GM19099 (cell line): ENCODE data around the gene TRIB2.

ENCODE experiments used
- POLR2A ChIP-seq: IDR thresholded peaks from 3 replicates; pipeline ENCODE4 v1.6.1; 2011; ENCODE audit warnings: low read depth; ENCODE audit not compliant: insufficient read length; ENCODE audit errors: extremely low read depth

The TRIB2 gene

DNA sequence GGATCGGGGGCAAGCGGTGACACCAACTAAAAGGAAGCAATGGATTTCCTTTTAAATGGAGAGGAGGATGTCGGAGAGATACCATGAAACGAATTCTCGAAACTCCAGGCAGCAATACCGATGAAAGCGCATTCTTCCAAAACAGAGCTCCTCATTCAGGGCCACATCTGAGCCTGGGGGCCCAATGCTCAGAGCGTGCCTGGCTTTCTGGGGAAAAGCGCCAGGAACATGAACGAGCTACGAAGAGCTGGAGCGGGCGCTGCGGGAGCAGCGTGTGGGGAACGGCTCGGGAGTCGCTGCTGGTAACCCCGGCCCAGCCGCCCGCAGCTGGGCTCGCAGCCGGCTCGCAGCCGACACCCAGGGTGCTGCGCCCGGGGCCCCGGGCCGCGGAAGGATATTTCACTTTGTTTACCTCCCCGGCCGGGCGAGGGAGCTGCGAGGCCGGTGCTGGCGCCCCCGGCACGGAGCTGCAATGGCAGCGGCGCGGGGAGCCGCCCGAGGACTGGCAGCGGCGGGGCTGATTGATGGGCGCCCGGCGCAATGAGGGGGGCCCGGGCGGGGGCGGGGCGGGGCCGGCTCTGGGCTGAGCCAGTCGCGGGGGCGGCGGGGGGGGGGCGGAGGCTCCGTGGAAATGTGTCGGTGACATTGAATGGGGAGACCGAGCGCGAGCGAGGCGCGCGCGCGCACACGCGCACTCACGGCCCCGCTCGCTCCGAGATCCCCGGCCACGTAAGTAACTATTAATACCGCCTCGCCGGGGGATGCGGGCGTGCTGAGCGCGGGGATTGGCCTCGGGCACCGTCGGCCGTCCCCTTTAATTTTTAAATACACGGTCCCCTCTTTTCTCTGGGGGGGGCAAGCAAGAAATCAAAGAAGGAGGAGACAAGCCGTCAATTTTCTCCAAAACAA is at the start of gene TRIB2:
TRIB2 (plus strand) TSS at position 655 of the 909 bp plus-strand sequence. CDS start 1,372 bp downstream, outside the sequence.
- TF ChIP-seq POLR2A: no peak

GRCh38 chr2:12669036-12669435 is 47.7 kb upstream of the TRIB2 start:
- no peak for TF ChIP-seq POLR2A

DNA sequence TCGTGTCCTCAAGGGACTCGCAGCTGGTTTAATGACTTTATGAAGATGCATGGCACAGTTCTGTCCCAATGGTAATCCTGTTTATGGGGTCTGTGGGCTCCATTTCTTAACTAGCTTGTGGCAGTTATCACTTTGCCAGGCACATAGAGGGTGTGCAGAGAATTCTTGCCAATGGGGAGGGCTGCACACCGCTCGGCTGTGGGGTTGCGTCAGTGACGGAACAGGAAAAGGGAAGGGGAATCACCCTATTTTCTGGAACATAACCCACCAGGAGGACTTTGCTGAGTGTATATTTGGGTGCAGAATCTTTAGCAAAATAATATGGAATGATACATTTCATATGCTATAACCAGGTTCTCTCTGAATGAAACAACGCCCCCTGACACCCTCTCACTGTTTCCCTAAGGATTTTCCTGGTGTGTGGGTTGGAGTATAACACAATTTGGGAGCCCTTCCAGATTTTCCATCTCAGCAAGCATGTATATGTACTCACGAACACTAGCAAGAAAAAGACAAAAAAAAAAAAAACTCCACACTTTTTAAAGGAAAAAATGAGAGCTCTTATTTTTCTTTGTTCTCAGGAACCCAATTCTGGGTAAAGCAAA is 43.9 kb upstream of the TRIB2 start:
- no peak for TF ChIP-seq POLR2A

DNA sequence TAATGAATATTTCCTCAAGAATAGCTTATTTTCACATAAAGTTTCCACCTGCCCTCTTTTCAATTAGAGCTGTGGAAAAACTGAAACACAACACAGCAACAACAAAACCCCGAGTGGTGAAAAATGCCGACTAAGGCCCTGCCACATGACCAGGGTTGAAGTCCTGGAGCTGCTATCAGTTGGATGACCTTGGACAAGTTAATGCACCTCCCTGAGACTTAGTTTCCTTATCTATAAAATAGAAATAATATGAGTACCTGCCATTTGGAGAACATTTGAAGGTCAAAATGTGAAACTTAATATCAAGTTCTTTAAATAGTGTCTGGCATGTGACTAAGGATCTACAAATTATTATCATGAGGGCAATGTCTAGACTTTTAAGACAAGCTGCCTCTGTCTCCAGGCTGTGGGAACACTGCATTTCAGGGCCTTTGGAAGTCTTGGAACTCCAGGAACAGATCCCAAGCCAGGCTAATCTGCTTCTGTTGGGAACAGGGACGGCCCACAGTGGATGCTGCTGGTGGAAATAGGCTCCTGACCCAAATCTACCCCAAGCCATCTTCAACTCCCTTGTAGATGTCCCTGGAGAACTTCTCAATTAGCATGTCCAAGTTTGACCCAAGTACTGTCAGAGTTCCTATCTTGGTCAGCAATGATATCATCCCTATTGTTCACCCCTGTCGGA is 42.0 kb upstream of the TRIB2 start:
- no peak for TF ChIP-seq POLR2A

DNA sequence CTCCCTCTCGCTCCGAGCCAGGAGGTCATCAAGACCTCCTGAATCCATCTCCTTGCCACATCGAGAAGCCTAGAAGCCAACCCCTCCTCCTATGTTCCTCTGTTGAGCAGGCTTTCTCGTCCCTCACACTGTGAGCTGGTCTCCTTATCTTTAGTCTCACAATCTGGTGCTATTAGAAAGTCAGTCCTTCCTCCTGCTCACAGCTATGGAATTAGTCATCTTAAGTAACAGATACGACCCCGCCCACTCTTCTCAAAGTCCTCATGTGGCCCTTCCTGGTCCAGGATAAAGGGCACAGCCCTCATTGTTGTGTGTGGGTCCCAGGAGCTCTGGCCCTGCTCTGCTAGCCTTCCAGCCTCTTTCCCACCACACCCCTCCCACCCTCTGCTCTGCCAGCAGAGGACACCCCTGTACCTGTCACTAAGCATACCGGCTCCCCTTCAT is 41.4 kb upstream of the TRIB2 start:
- no peak for TF ChIP-seq POLR2A

DNA sequence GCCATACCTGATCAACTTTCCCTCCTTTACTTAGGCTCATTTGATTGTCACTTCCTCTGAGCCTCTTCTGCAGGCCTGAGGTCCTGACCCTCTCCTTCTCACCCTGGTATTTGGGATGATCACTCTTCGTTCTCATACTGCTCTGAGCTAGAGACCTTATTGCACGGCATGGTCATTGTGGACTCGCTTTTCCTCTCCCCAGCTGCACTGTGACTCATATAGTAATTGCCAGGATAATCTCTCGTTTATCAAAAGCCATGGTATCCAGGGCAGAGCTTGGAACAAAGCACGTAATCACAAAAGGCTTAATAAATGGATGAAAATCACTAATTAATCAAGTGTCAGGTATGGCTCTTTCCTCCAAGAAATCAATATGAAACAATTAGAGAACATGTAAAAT is 40.9 kb upstream of the TRIB2 start:
- TF ChIP-seq POLR2A: no peak

GRCh38 chr2:12676771-12677170 is 40.0 kb upstream of the TRIB2 start:
- TF ChIP-seq POLR2A: no peak

DNA sequence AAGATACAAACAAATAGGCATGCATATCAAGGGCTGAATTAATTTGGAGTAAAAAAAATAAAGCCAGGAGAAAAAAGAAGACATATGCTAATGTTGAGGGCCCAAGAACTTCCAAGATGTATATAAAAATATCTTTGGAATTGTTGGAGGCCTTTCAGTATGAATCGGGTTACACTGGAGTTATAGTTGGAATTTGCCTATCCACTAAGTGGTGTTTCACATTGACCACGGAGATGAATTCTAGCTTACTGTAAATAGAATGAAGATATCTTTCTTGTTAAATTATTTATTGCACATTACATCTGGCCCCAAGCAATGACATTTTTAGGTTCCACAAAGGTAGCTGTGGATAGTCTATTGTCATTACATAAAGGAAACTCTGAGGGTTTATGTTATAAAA is 38.5 kb upstream of the TRIB2 start:
- no peak for TF ChIP-seq POLR2A

DNA sequence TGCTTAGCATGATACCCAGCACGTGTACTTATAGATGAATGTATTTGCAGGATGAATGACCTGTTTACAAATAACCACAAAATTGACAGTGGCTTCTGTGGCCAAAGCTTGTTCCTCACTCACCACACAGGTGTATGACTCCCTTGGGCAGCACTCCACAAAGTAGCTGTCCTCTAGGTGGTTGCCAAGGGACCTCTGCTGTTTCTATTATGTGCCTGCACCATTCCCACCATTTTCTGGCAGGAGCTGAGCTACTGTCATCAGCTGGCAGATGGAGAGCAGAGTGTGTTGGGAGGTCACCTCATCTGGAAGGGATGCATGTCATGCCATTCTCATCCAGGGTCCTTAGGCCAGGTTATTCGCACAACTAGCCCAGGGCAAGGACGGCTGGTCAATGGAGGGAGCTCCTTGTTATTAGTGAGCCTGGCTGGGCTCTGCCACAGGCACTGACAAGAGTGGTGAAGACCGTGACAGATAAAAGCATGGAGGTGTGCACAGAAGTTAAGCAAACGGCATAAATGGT is 37.1 kb upstream of the TRIB2 start:
- no peak for TF ChIP-seq POLR2A

GRCh38 chr2:12682017-12682416 is 34.7 kb upstream of the TRIB2 start:
- TF ChIP-seq POLR2A: no peak

- no peak for TF ChIP-seq POLR2A
These were observed 33.2 kb upstream of the TRIB2 start for GRCh38 chr2:12683457-12684100.

- no peak for TF ChIP-seq POLR2A
These were observed 32.2 kb upstream of the TRIB2 start for GRCh38 chr2:12684471-12684936.

- no peak for TF ChIP-seq POLR2A
These were observed 31.6 kb upstream of the TRIB2 start for GRCh38 chr2:12685145-12685544.

GRCh38 chr2:12685956-12686355 is 30.8 kb upstream of the TRIB2 start:
- TF ChIP-seq POLR2A: no peak
